IMR-90 (cell line): ENCODE data around the gene ZNF253. TPM values are rescaled to one million over a fixed set of nuclear protein-coding genes. Genes with fewer than 3 reads are reported as not detected.

Experiments
- ATAC-seq: fragments of 200-7000 bp; cut with Tn5 transposase; 2 replicates; pipeline ENCODE4 v1.9.1; 2020; ENCODE audit warnings: low read depth, mild to moderate bottlenecking, moderate library complexity
- BruUV-seq: library from RNA; stranded (reverse); fragments of 400-500 nt; replicated peaks from 2 replicates; lab custom pipeline; 2021; lab: Mats Ljungman, UMichigan
- CTCF ChIA-PET: fragments of 300-600 bp; formaldehyde crosslinking; extraction: SDS; loops from one replicate; lab custom pipeline; 2021; ENCODE audit warnings: antibody characterized with exemption; lab: Yijun Ruan, JAX
- POLR2A ChIA-PET: fragments of 300-600 bp; sonication (Branson Sonifier 250); formaldehyde crosslinking; loops from one replicate; lab custom pipeline; 2022; ENCODE audit warnings: antibody characterized with exemption; ENCODE audit not compliant: unreplicated experiment; lab: Charles Lee
- DNase-seq: peaks from one replicate; pipeline ENCODE4 v3.0.0; 2013
- H2AFZ ChIP-seq: replicated peaks from 2 replicates; pipeline ENCODE3; 2013; ENCODE audit warnings: low read length, mild to moderate bottlenecking; ENCODE audit not compliant: poor library complexity
- H2AK5ac ChIP-seq: 2 replicates; pipeline ENCODE4 v1.6.1; 2013; ENCODE audit warnings: low read depth, low read length, inconsistent platforms
- H2AK9ac ChIP-seq: replicated peaks from 2 replicates; pipeline ENCODE3; 2013; ENCODE audit warnings: mild to moderate bottlenecking, low read depth, low read length, moderate library complexity; ENCODE audit not compliant: poor library complexity
- H2BK120ac ChIP-seq: 2 replicates; pipeline ENCODE4 v1.6.1; 2013; ENCODE audit warnings: low read depth, low read length, inconsistent platforms
- H2BK15ac ChIP-seq: 3 replicates; pipeline ENCODE4 v1.6.1; 2013; ENCODE audit warnings: low read depth, low read length, inconsistent platforms
- H2BK20ac ChIP-seq: 2 replicates; pipeline ENCODE4 v1.6.1; 2013; ENCODE audit warnings: low read depth, mild to moderate bottlenecking, inconsistent platforms, low read length, moderate library complexity
- H2BK5ac ChIP-seq: 2 replicates; pipeline ENCODE4 v1.6.1; 2013; ENCODE audit warnings: mild to moderate bottlenecking, low read depth, low read length, inconsistent platforms; ENCODE audit not compliant: poor library complexity, severe bottlenecking
- H3K14ac ChIP-seq: replicated peaks from 2 replicates; pipeline ENCODE4 v1.6.1; 2013; ENCODE audit warnings: low read depth, low read length, inconsistent platforms
- H3K18ac ChIP-seq: 2 replicates; pipeline ENCODE4 v1.6.1; 2013; ENCODE audit warnings: low read depth, low read length, control low read depth
- H3K23ac ChIP-seq: 2 replicates; pipeline ENCODE4 v1.6.1; 2013; ENCODE audit warnings: low read depth, low read length, inconsistent platforms
- H3K27ac ChIP-seq: 2 replicates; pipeline ENCODE4 v1.5.1; 2013; ENCODE audit warnings: mild to moderate bottlenecking, control low read depth, low read length; ENCODE audit not compliant: insufficient read depth
- H3K27me3 ChIP-seq: 2 replicates; pipeline ENCODE4 v1.6.1; 2013; ENCODE audit warnings: low read length; ENCODE audit not compliant: control insufficient read depth, insufficient read depth
- H3K36me3 ChIP-seq: 2 replicates; pipeline ENCODE4 v1.6.1; 2013; ENCODE audit warnings: low read length, mixed read lengths; ENCODE audit not compliant: control insufficient read depth, insufficient read depth
- H3K4ac ChIP-seq: 2 replicates; pipeline ENCODE4 v1.6.1; 2013; ENCODE audit warnings: low read depth, low read length, inconsistent platforms
- H3K4me1 ChIP-seq: 2 replicates; pipeline ENCODE4 v1.6.1; 2013; ENCODE audit warnings: low read length, mixed read lengths; ENCODE audit not compliant: control insufficient read depth, insufficient read depth
- H3K4me2 ChIP-seq: 2 replicates; pipeline ENCODE4 v1.6.1; 2013; ENCODE audit warnings: low read depth, mild to moderate bottlenecking, control low read depth, low read length, moderate library complexity
- H3K4me3 ChIP-seq: 2 replicates; pipeline ENCODE4 v1.5.1; 2013; ENCODE audit warnings: low read depth, mild to moderate bottlenecking, control low read depth, low read length, moderate library complexity; ENCODE audit not compliant: insufficient read depth
- H3K56ac ChIP-seq: 2 replicates; pipeline ENCODE4 v1.6.1; 2013; ENCODE audit warnings: low read length, inconsistent platforms; ENCODE audit not compliant: insufficient read depth; ENCODE audit errors: extremely low read depth
- H3K79me1 ChIP-seq, 2 experiments: 2 replicates each; pipeline ENCODE4 v1.6.1; 2013; ENCODE audit warnings: low read length in 2 of 2, inconsistent platforms in 1 of 2, low read depth in 1 of 2
- H3K9ac ChIP-seq: 2 replicates; pipeline ENCODE4 v1.6.1; 2013; ENCODE audit warnings: low read depth, low read length, control low read depth
- H3K9me1 ChIP-seq: 2 replicates; pipeline ENCODE4 v1.6.1; 2013; ENCODE audit warnings: low read length, inconsistent platforms; ENCODE audit not compliant: insufficient read depth
- H3K9me3 ChIP-seq: 2 replicates; pipeline ENCODE4 v1.6.1; 2013; ENCODE audit warnings: low read length; ENCODE audit not compliant: control insufficient read depth, insufficient read depth
- H4K20me1 ChIP-seq: 2 replicates; pipeline ENCODE4 v1.6.1; 2013; ENCODE audit warnings: low read length, inconsistent platforms; ENCODE audit not compliant: insufficient read depth
- H4K5ac ChIP-seq: 2 replicates; pipeline ENCODE4 v1.6.1; 2013; ENCODE audit warnings: mild to moderate bottlenecking, low read depth, low read length, control low read depth
- H4K8ac ChIP-seq, 2 experiments: 2 replicates each; pipeline ENCODE4 v1.6.1; 2013; ENCODE audit warnings: low read depth in 2 of 2, low read length in 2 of 2, control low read depth in 1 of 2, inconsistent platforms in 1 of 2
- H4K91ac ChIP-seq: 2 replicates; pipeline ENCODE4 v1.6.1; 2013; ENCODE audit warnings: low read depth, low read length, inconsistent platforms; ENCODE audit not compliant: insufficient read depth
- BHLHE40 ChIP-seq: fragments of 150-350 bp; IDR thresholded peaks from 2 replicates; pipeline ENCODE4 v1.6.1; 2016; ENCODE audit warnings: mild to moderate bottlenecking, low read depth, low read length
- CEBPB ChIP-seq: IDR thresholded peaks from 2 replicates; pipeline ENCODE4 v1.6.1; 2012; ENCODE audit warnings: low read depth, low read length, improper control_type of control experiment
- CHD1 ChIP-seq: IDR thresholded peaks from 2 replicates; pipeline ENCODE4 v1.6.1; 2012; ENCODE audit warnings: low read depth, low read length, improper control_type of control experiment
- FOS ChIP-seq: fragments of 150-350 bp; IDR thresholded peaks from 2 replicates; pipeline ENCODE4 v1.6.1; 2016; ENCODE audit warnings: low read depth, low read length
- MAFK ChIP-seq: IDR thresholded peaks from 2 replicates; pipeline ENCODE4 v1.6.1; 2012; ENCODE audit warnings: low read depth, low read length, improper control_type of control experiment
- MAZ ChIP-seq: IDR thresholded peaks from 2 replicates; pipeline ENCODE4 v1.6.1; 2012; ENCODE audit warnings: low read depth, mild to moderate bottlenecking, low read length, improper control_type of control experiment, moderate library complexity, borderline replicate concordance
- RAD21 ChIP-seq: IDR thresholded peaks from 2 replicates; pipeline ENCODE4 v1.6.1; 2012; ENCODE audit warnings: low read length, improper control_type of control experiment
- RCOR1 ChIP-seq: IDR thresholded peaks from 2 replicates; pipeline ENCODE4 v1.6.1; 2012; ENCODE audit warnings: mild to moderate bottlenecking, low read length, improper control_type of control experiment; ENCODE audit not compliant: insufficient replicate concordance
- RFX5 ChIP-seq: IDR thresholded peaks from 2 replicates; pipeline ENCODE4 v1.8.0; 2012; ENCODE audit warnings: low read depth, mild to moderate bottlenecking, low read length, moderate library complexity
- SMC3 ChIP-seq: fragments of 150-350 bp; IDR thresholded peaks from 2 replicates; pipeline ENCODE4 v1.6.1; 2016; ENCODE audit warnings: low read depth, mild to moderate bottlenecking, antibody characterized with exemption, low read length, moderate library complexity
- USF2 ChIP-seq: fragments of 150-350 bp; IDR thresholded peaks from 2 replicates; pipeline ENCODE4 v1.6.1; 2017; ENCODE audit warnings: mild to moderate bottlenecking, antibody characterized with exemption, low read length, low read depth
- WGBS, 2 experiments: methylation state at CpG; one replicate each; pipeline versions ENCODE4 v1.1.5 to v1.1.7; 2013; ENCODE audit warnings: missing lambda C conversion rate in 2 of 2; ENCODE audit not compliant: insufficient read length in 1 of 2; ENCODE audit errors: extremely low coverage in 2 of 2; 5-methylcytosine and 5-hydroxymethylcytosine counted together
- dilution Hi-C: fragments of 300-500 bp; cut with HindIII; formaldehyde crosslinking; loops from one replicate; pipeline ENCODE4 v1.14.3; 2018; ENCODE audit warnings: low sequenced_read_pairs; ENCODE audit not compliant: unreplicated experiment
- in situ Hi-C: fragments of 300-500 bp; cut with MboI; formaldehyde crosslinking; loops from 3 replicates; pipeline ENCODE4 v1.14.3; 2019; ENCODE audit warnings: low sequenced_read_pairs, inconsistent platforms, mixed read lengths
- intact Hi-C: fragments of 100-400 bp; cut with micrococcal nuclease; formaldehyde crosslinking; loops from 2 replicates; pipeline ENCODE4 v1.10.0; 2022
- polyA plus RNA-seq, 3 experiments: library from polyadenylated mRNA; depleted of rRNA; stranded (reverse); fragments of >200 nt; gene quantifications; 2 replicates each; pipeline ENCODE4 v1.2.3, GENCODE V29; 2012; ENCODE audit warnings: low replicate concordance in 1 of 3
- total RNA-seq: library from RNA; depleted of rRNA; stranded (reverse); fragments of >200 nt; gene quantifications from 2 replicates; pipeline ENCODE4 v1.2.3, GENCODE V29; 2012
- TF ChIP-seq, protein P1 (sequence below): conservative IDR thresholded peaks from 2 replicates; pipeline ENCODE4 v1.5.1; 2012; ENCODE audit warnings: mild to moderate bottlenecking, low read depth, low read length, improper control_type of control experiment

ZNF253 gene
- total and polyA plus RNA-seq, 2 of the 4 experiments (the other 2 are of a cell fraction): 0.74 to 3.4 TPM

GRCh38 chr19:19849056-19849455, 16.6 kb upstream of the ZNF253 start:
- Histone ChIP-seq H3K9me3 (peaks cover 19% of the 10 kb centered on the region), H2AK5ac (no peak overlapping the region), H2BK120ac (no peak overlapping the region), H3K4ac (no peak overlapping the region), H4K20me1 (no peaks in the 10 kb centered on the region), H2AFZ (no peak overlapping the region), H2BK20ac (no peak overlapping the region), H4K91ac (no peak overlapping the region), H3K27ac (no peak overlapping the region), H4K8ac (no peak overlapping the region), H3K9ac (no peak overlapping the region), H3K18ac (no peak overlapping the region), H3K36me3 (no peaks in the 10 kb centered on the region), H2BK15ac (no peak overlapping the region), H3K56ac (no peak overlapping the region), H3K14ac (no peak overlapping the region), H3K9me1 (no peaks in the 10 kb centered on the region), H2AK9ac (no peak overlapping the region), H3K27me3 (no peaks in the 10 kb centered on the region), H4K5ac (no peak overlapping the region), H3K4me1 (no peaks in the 10 kb centered on the region), H3K4me3 (no peak overlapping the region), H3K23ac (no peak overlapping the region), H3K4me2 (no peak overlapping the region), H3K79me1 (no peaks in the 10 kb centered on the region), H2BK5ac (no peak overlapping the region)
- DNase-seq (no peak), ATAC-seq (no peak)
- in situ Hi-C loops: no loop called here
- ChIA-PET CTCF (interaction anchor here (0.7 kb wide), 1 partner anchor 9 kb away, joined by 5 read pairs; no protein-coding TSS in a partner anchor), POLR2A (no interaction called here)
- intact Hi-C loops: no loop called here
- TF ChIP-seq FOS (no peak), RFX5 (no peak), SMC3 (no peak), USF2 (no peak), RAD21 (no peak), MAZ (no peak), CEBPB (no peak), CHD1 (no peak), MAFK (no peak), BHLHE40 (no peak), RCOR1 (no peak)
- TF ChIP-seq, protein P1, sequence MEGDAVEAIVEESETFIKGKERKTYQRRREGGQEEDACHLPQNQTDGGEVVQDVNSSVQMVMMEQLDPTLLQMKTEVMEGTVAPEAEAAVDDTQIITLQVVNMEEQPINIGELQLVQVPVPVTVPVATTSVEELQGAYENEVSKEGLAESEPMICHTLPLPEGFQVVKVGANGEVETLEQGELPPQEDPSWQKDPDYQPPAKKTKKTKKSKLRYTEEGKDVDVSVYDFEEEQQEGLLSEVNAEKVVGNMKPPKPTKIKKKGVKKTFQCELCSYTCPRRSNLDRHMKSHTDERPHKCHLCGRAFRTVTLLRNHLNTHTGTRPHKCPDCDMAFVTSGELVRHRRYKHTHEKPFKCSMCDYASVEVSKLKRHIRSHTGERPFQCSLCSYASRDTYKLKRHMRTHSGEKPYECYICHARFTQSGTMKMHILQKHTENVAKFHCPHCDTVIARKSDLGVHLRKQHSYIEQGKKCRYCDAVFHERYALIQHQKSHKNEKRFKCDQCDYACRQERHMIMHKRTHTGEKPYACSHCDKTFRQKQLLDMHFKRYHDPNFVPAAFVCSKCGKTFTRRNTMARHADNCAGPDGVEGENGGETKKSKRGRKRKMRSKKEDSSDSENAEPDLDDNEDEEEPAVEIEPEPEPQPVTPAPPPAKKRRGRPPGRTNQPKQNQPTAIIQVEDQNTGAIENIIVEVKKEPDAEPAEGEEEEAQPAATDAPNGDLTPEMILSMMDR: no peak
- no TSS peak for BruUV-seq
- dilution Hi-C loops: no loop called here
- WGBS, 2 experiments: no CpG with 5 or more reads among the region's 6 CpGs
